Esophagus muscularis mucosa (tissue), 4 donors: ENCODE measurements around the gene DAB1. TPM values are rescaled to one million over a fixed set of nuclear protein-coding genes. Genes with fewer than 3 reads are reported as not detected.

ENCODE experiments used
- DNase-seq: peaks from one replicate; pipeline ENCODE4 v3.0.0-alpha.2; 2017; ENCODE audit errors: extremely low spot score
- H3K27ac ChIP-seq, 4 donors: fragments of 200-600 bp; sonication (generic); replicated peaks in 1 of 4; 1 replicate in 3 of 4; 2 replicates in 1 of 4; pipeline ENCODE4 v1.5.1; 2016 to 2019; ENCODE audit warnings: mild to moderate bottlenecking in 1 of 4
- H3K27me3 ChIP-seq, 4 donors: fragments of 200-600 bp; sonication (generic); one replicate each; pipeline versions ENCODE4 v1.5.1 to v1.6.0; 2016 to 2019
- H3K36me3 ChIP-seq, 4 donors: fragments of 200-600 bp; sonication (generic); one replicate each; pipeline ENCODE4 v1.5.1; 2016 to 2019
- H3K4me1 ChIP-seq, 4 donors: fragments of 200-600 bp; sonication (generic); one replicate each; pipeline ENCODE4 v1.5.1; 2016 to 2019
- H3K4me3 ChIP-seq, 4 donors: fragments of 200-600 bp; sonication (generic); 1 replicate in 2 of 4; 2 replicates in 2 of 4; pipeline ENCODE4 v1.5.1; 2016 to 2019; ENCODE audit warnings: mild to moderate bottlenecking in 4 of 4, moderate library complexity in 1 of 4
- H3K9me3 ChIP-seq, 4 donors: fragments of 200-600 bp; sonication (generic); 1 replicate in 3 of 4; 2 replicates in 1 of 4; pipeline ENCODE4 v1.5.1; 2016 to 2019
- EP300 ChIP-seq: sonication (generic); formaldehyde crosslinking; IDR thresholded peaks from one replicate; pipeline ENCODE4 v1.6.1; 2017; ENCODE audit warnings: antibody characterized with exemption
- POLR2A ChIP-seq: fragments of 450-650 bp; IDR thresholded peaks from one replicate; pipeline ENCODE4 v1.6.1; 2017; ENCODE audit warnings: antibody characterized with exemption, moderate library complexity, mild to moderate bottlenecking, low read depth
- POLR2AphosphoS5 ChIP-seq, 2 donors: sonication (generic); formaldehyde crosslinking; IDR thresholded peaks; one replicate each; pipeline ENCODE4 v1.6.1; 2017; ENCODE audit warnings: antibody characterized with exemption in 2 of 2
- WGBS: methylation state at CpG from one replicate; pipeline ENCODE4 v1.1.5; 2018; 5-methylcytosine and 5-hydroxymethylcytosine counted together
- intact Hi-C: fragments of 100-400 bp; cut with DNase I; formaldehyde crosslinking; loops from one replicate; pipeline ENCODE4 v1.15.1; 2023
- total RNA-seq, 4 donors: library from RNA; depleted of rRNA; stranded (reverse); fragments of >200 nt; gene quantifications; one replicate each; pipeline versions ENCODE4 v1.1.0 to v1.2.1, GENCODE V29; 2016
- TF ChIP-seq, protein P1 (sequence below), 3 experiments: fragments of 200-600 bp in 2 of 3; fragments of 450-650 bp in 1 of 3; sonication (generic) in 2 of 3; IDR thresholded peaks; one replicate each; pipeline ENCODE4 v1.5.1; 2017 to 2019; ENCODE audit warnings: antibody characterized with exemption in 3 of 3, mild to moderate bottlenecking in 2 of 3, moderate library complexity in 1 of 3

DAB1 gene
- total RNA-seq, 4 donors from 2014 or later, result 0.26 to 1.3 (median 0.37) TPM

- H3K4me3 ChIP-seq, result no peak overlapping the region
- H3K27me3 ChIP-seq, result no peaks in the 10 kb centered on the region
- no peak for TF ChIP-seq POLR2AphosphoS5 (IDR thresholded peaks at IDR 0.05)
- TF ChIP-seq EP300, result no peak
- no peak for TF ChIP-seq POLR2A
- TF ChIP-seq, protein P1, sequence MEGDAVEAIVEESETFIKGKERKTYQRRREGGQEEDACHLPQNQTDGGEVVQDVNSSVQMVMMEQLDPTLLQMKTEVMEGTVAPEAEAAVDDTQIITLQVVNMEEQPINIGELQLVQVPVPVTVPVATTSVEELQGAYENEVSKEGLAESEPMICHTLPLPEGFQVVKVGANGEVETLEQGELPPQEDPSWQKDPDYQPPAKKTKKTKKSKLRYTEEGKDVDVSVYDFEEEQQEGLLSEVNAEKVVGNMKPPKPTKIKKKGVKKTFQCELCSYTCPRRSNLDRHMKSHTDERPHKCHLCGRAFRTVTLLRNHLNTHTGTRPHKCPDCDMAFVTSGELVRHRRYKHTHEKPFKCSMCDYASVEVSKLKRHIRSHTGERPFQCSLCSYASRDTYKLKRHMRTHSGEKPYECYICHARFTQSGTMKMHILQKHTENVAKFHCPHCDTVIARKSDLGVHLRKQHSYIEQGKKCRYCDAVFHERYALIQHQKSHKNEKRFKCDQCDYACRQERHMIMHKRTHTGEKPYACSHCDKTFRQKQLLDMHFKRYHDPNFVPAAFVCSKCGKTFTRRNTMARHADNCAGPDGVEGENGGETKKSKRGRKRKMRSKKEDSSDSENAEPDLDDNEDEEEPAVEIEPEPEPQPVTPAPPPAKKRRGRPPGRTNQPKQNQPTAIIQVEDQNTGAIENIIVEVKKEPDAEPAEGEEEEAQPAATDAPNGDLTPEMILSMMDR (IDR thresholded peaks at IDR 0.05), result no peak
- no peak for DNase-seq
- no peak overlapping the region for H3K27ac ChIP-seq
- peaks cover 0 to 12% (median 0%) of the 10 kb centered on the region in 4 donors for H3K4me1 ChIP-seq
- 84% methylated on average over 2 of the region's 2 CpGs for WGBS
- H3K36me3 ChIP-seq, result no peaks in the 10 kb centered on the region
- intact Hi-C loops, result no loop called here
- no peaks in the 10 kb centered on the region for H3K9me3 ChIP-seq
Measured at GRCh38 chr1:57084701-57085100, 339.2 kb downstream of the DAB1 start.

DNA sequence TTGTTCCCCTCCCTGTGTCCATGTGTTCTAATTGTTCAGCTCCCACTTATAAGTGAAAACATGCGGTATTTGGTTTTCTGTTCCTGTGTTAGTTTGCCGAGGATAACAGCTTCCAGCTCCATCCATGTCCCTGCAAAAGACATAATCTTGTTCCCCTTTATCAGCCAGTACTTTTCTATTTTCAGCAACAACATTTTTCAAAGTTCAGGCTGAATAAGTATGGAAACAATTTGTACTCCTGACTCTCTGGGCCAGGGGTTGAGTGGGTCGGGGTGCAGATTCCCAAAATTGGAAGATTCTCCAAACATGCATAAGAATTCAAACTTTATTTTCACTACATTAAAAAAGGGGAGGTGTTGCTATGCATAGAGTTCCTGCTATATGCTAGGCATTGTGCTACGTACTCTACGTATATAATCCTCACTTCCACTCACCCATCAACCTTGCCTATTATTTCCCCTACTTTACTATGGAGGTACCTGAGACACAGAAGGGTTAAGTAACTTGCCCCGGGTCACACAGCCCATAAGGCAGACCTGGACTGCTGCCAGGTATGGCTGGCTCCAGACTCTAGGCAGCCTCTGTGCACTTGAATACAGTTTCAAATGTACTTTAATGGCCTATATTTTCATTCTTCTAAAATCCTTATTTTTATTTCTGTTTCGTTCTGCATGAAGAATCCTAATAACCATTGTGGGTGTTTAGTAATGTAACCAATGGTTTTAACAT lies 341.0 kb downstream of the DAB1 start:
- H3K36me3 ChIP-seq, result no peaks in the 10 kb centered on the region
- H3K9me3 ChIP-seq, result no peaks in the 10 kb centered on the region
- DNase-seq, result no peak
- no peaks in the 10 kb centered on the region for H3K27me3 ChIP-seq
- H3K27ac ChIP-seq, result no peak overlapping the region
- intact Hi-C loops, result no loop called here
- no peak for TF ChIP-seq POLR2AphosphoS5 (IDR thresholded peaks at IDR 0.05)
- TF ChIP-seq POLR2A, result no peak
- TF ChIP-seq, protein P1 (IDR thresholded peaks at IDR 0.05), result no peak
- TF ChIP-seq EP300, result no peak
- 75% methylated on average over 7 of the region's 7 CpGs for WGBS
- H3K4me3 ChIP-seq, result no peak overlapping the region
- peaks cover 0 to 12% (median 0%) of the 10 kb centered on the region in 4 donors for H3K4me1 ChIP-seq

DNA sequence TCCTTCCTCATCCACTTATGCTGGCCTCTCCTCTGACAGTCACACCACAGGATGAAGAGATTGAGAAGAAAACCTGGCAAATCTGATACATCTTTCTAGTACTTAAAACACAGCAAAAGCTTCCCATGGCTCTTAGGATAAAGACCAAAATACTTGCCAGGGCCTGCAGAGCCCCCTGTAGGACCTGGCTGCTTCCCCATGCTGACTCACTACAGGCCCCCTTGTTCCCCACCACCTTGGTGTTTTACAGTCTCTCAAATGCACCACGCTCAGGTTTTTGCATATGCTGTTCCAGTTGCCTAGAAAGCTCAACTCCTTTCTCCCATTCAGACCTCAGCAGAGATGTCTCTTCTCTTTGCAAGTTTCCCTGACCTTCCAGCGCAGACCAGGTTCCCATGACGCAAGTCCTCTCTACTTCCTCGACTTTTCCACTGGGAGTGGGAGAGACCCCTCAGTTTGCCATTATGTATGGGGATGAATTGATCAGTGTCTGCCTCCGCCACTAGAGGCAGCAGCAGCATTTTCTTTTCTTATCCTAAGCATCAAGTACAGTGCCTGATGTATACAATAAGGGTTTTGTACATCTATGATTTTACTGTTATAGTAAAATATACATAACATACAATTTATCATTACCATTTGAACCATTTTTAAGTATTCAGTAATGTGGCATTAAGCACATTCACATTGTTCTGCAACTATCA lies 344.3 kb downstream of the DAB1 start:
- no peak for TF ChIP-seq POLR2AphosphoS5 (IDR thresholded peaks at IDR 0.05)
- TF ChIP-seq, protein P1 (IDR thresholded peaks at IDR 0.05), result no peak
- no peak for TF ChIP-seq POLR2A
- no peak for TF ChIP-seq EP300
- H3K27me3 ChIP-seq, result no peaks in the 10 kb centered on the region
- H3K36me3 ChIP-seq, result no peaks in the 10 kb centered on the region
- no peaks in the 10 kb centered on the region for H3K9me3 ChIP-seq
- WGBS, result 96% methylated on average over 5 of the region's 5 CpGs
- no peak overlapping the region for H3K4me3 ChIP-seq
- peaks cover 0 to 12% (median 0%) of the 10 kb centered on the region in 4 donors for H3K4me1 ChIP-seq
- H3K27ac ChIP-seq, result no peak overlapping the region
- intact Hi-C loops, result no loop called here
- no peak for DNase-seq

- Histone ChIP-seq H3K27me3 (no peaks in the 10 kb centered on the region), H3K27ac (no peak overlapping the region), H3K4me1 (peaks cover 6 to 11% (median 9%) of the 10 kb centered on the region in 4 donors), H3K36me3 (no peaks in the 10 kb centered on the region), H3K9me3 (no peaks in the 10 kb centered on the region), H3K4me3 (no peak overlapping the region)
- intact Hi-C loops, result no loop called here
- WGBS, result 88% methylated on average over 8 of the region's 8 CpGs
- DNase-seq, result no peak
- TF ChIP-seq EP300 (no peak), POLR2AphosphoS5 (IDR thresholded peaks at IDR 0.05) (no peak), POLR2A (no peak)
- TF ChIP-seq, protein P1 (IDR thresholded peaks at IDR 0.05), result no peak
Measured at GRCh38 chr1:57072401-57073110, 351.3 kb downstream of the DAB1 start.
